ENCODE results near the gene COL4A1.
"Not testable (repeated sequence)": the region's sequence is repeated elsewhere in the genome, so short reads cannot be mapped to it uniquely, and the experiment has no call there.

The COL4A1 gene

GRCh38 chr13:110323172-110323891, 16.4 kb upstream of the COL4A1 start:
- no peak for DNase-seq

GRCh38 chr13:110322828-110323171, 15.8 kb upstream of the COL4A1 start:
- no peak for DNase-seq

- no peak for DNase-seq
Observed at GRCh38 chr13:110322126-110322827, 15.3 kb upstream of the COL4A1 start.

DNA sequence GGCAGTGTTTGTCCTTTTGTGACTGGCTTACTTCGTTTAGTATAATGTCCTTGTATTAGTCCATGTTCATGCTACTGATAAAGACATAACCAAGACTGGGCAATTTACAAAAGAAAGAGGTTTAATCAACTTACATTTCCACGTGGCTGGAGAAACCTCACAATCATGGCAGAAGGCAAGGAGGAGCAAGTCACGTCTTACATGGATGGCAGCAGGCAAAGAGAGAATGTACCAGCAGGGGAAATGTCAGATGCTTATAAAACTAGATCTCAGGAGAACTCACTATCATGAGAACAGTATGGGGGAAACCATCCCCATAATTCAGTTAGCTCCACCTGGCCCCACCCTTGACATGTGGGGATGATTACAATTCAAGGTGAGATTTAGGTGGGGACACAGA, 14.6 kb upstream of the COL4A1 start:
- DNase-seq, result not testable (repeated sequence)

GRCh38 chr13:110320645-110321044, 13.7 kb upstream of the COL4A1 start:
- no peak for DNase-seq

GRCh38 chr13:110319774-110320509, 13.0 kb upstream of the COL4A1 start:
- DNase-seq, result peak; percentile 18

DNA sequence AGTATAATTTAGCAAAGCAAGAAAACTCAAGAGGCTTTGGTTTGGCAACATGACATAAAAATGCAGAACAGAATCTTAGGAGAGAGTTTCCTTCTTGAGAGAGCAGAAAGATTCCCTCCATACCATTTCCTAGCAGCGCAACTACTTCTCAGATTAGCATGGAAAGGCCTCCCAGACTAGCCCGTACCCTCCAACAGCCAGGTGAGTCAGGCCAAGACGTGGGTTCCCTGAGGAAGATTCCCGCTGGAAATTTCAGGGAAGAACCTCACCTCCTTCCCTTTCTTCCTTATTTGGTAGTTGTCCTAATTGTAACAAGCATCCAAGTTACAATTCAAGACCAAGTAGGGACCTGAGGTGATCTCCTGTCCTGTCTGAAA, 12.4 kb upstream of the COL4A1 start:
- no peak for DNase-seq

GRCh38 chr13:110318920-110319319, 12.0 kb upstream of the COL4A1 start:
- no peak for DNase-seq

DNA sequence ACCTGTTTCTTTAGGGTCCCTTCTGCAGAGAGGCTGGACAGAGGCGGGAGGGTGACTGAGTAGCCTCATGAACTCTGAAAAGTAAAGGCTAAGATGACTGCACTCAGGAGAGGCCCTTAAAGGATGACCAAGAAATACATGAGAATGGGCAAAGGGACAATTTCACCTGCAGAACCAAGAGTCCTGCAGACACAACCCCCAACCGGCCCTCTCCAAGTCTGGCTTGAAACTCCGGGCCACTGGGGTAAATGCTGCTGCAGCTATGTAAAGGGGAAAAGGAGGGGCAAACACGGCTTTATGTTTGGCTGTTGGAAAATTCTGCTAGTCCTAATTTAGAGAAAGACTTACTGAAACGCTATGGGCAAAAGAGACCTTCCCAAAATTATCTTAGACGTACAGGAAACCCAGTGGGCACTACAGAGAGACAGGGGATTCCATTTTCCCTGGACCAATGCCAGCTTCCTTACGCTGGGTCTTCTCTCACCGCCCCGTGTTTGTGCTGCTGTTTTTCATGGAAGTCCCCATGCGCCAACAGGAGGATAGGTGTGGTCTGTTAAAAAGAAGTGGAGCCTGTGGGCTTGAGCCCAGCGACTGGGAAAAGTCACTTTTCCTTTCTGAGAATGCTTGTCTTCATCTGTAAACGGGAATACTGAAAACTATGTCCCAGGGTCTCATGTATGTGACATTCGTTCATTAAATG, 10.7 kb upstream of the COL4A1 start:
- no peak for DNase-seq

DNA sequence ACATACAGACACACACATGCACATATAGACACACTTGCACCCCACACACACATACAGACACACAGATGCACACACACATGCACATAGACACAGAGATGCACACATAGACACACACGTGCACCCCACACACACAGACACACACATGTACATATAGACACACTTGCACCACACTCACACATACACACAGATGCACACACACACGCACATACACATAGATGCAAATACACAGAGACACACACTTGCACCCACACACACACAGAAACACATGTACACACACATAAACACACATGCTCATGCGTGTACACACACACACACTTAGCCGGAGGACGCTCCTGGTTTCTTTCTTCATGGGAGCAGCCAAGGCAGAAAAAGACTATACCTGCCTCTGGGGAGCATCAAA, 10.1 kb upstream of the COL4A1 start:
- DNase-seq, result no peak

DNA sequence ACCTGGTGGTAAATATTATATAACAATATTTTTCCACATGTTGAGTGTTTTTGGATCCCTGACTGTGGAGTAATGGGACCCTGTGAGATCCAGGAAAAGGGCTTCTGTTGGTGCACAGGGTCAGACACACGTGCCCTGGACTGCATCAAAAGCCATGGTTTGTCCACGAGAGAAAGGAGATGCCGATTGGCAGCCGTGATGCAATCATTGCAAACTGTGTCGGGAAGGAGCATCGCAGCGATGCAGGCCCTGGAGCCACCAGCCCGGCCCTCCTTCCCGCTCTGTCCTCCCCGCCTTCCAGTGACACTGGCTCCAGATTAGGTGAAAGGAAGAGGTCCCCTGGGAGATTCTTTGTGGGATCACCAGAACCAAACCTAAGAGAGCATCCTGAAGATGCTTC, 9.2 kb upstream of the COL4A1 start:
- no peak for DNase-seq

- DNase-seq, result no peak
Observed at GRCh38 chr13:110314516-110315245, 7.7 kb upstream of the COL4A1 start.

GRCh38 chr13:110313733-110314132, 6.8 kb upstream of the COL4A1 start:
- DNase-seq, result not testable (repeated sequence)

DNA sequence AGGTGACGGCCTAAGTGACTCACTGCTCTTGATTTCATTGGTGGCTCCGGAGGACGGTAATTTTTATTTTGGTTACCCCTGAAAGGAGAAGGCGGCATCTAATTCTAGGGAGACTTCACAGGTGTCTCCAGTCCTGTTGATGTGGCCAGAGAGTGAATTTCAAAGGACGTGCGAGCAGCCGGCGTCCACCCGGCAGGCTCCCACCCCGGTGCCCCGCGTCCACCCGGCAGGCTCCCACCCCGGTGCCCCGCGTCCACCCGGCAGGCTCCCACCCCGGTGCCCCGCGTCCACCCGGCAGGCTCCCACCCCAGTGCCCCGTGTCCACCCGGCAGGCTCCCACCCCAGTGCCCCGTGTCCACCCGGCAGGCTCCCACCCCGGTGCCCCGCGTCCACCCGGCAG, 6.3 kb upstream of the COL4A1 start:
- DNase-seq, result not testable (repeated sequence)

DNA sequence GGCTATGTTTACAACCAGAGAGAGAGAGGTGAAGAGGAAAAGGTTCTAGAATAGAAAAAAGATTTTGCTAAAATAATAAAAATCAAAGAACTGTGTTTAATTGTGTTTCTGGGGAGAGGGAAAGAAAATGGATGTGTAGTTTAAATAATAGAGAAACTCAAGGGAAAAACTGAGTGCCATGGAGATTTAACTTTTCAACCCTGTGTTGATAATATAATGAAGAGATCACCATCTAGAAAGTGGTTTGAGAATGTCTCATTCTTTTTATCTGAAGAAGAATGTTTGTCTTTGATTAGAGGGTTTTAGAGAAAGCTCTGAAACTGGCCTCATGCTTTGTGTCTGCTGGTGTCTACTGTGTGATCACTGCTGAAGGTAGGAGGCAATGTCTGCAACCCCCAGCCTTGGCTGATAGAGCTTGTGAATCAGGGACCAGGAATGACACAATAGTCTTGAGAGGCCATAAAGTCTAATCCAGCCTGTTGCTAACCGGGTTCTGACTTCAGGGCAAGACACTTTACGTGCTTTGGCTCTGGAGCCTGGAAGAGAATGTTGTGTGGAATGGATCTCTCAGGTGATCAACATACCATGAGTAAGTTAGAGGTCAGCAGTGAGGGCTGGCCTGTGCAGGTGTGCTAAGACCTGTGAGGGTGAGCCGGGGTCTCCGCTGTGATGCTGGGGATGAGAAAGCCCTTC, 5.5 kb upstream of the COL4A1 start:
- DNase-seq, result no peak

DNA sequence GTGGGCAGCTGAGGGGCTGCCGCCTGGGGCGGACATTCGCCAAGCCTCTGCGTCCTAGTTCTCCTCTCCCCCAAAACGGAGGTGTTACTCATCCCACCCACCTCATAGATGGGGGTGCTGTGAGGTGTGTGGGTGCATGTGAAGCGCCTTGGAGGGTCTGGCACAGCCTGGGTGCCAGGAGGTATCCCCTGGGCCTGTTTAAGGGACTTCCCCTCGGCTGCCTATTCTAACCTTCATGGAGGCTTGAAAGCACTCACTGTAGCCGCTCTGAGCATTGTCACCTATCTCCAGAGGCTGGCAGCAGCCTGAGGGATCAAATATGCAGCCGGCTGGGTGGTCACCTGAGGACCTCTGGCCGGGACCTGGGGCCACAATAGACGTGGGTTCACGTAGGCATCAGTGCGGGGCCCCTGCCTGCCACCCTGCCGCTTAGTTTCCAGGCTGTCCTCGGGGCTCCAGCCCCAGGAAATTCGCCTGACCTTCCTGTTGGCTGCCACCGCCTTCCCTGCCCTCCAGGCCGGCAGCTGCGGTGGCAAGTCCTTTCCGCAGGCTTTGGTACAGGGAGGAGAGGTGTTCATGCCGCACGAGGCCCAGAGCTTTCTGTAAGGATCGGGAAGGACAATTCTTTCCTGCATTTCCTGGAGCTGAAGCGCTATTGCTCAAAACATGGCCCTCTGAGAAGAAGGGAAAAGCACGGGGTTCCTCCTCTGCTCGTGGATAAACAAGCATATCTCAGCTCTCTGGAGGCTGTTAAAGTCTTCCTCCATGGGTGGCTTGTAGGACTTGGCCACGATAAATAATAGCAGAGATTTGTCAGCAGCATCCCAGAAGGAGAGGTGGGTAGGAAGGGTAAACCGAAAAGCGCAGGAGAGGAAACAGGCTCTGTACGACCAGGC, 4.7 kb upstream of the COL4A1 start:
- no peak for DNase-seq

- no peak for DNase-seq
Observed at GRCh38 chr13:110310541-110311442, 3.8 kb upstream of the COL4A1 start.

DNA sequence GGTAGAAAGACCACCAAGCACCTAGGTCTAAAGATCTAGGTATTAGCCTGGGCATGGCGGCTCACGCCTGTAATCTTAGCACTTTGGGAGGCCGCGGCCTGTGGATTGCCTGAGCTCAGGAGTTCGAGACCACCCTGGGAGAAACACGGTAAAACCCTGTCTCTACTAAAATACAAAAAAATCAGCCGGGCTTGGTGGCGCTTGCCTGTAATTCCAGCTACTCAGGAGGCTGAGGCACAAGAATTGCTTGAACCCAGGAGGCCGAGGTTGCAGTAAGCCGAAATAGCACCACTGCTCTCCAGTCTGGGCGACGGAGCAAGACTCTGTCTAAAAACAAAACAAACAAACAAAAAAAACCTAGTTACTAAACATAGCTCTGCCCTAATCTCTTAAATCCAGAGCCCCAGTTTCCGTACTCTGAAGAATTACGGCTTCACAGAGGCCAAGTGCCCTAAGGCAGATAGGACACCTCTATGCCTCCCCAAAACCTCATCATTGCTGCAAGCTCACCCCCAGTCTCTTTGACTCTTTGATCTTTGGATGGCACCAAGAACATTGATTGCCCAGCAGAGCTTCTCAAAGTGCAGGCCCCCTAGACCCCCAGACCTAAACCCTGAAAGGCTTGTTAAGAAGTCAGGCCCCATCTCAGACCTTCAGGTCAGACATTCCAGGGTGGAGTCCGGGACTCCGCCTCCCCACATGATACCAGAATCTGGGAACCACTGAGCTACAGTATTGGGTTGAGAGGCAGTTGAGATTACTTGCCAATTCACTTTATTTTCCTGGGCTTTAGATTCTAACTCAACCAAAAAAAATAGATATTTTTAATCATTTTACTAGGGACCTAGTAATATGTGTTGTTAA, 2.9 kb upstream of the COL4A1 start:
- DNase-seq, result no peak

Data from inflammatory macrophage treated with lipopolysaccharide for 4 hours (primary cell).